A549 (cell line): ENCODE data around the gene OR51E1. TPM values are rescaled to one million over a fixed set of nuclear protein-coding genes. Genes with fewer than 3 reads are reported as not detected.

Experiments
- ATAC-seq, 2 experiments: fragments of 200-7000 bp in 1 of 2; fragments of >200 bp in 1 of 2; cut with Nextera tagmentation in 1 of 2; cut with Tn5 transposase in 1 of 2; 3 replicates each; pipeline versions ENCODE4 v1.8.0 to v1.9.1; 2018 to 2020; ENCODE audit warnings: mild to moderate bottlenecking in 1 of 2, moderate library complexity in 1 of 2
- CTCF ChIA-PET: fragments of 300-600 bp; sonication (Branson Sonifier 250); formaldehyde crosslinking; extraction: SDS; loops from one replicate; lab custom pipeline; 2021; ENCODE audit warnings: antibody characterized with exemption, inconsistent platforms; lab: Yijun Ruan, JAX
- POLR2A ChIA-PET: fragments of 350-600 bp; formaldehyde crosslinking; extraction: SDS; loops from one replicate; lab custom pipeline; 2021; ENCODE audit warnings: antibody characterized with exemption, inconsistent platforms; lab: Yijun Ruan, JAX
- DNase-seq, 2 experiments: peaks; one replicate each; pipeline versions ENCODE4 v3.0.0 to v3.0.0-alpha.2; 2011 to 2016; ENCODE audit warnings: low read depth in 1 of 2, low spot score in 1 of 2
- FAIRE-seq: peaks from 2 replicates; lab custom pipeline; 2011; peaks lifted over from hg19 to GRCh38; lab: Jason Lieb, UNC
- H3K27ac ChIP-seq, 2 experiments: fragments of >200 bp; sonication (Bioruptor Twin); formaldehyde crosslinking; 3 replicates each; pipeline ENCODE4 v1.5.1; 2016 to 2017
- H3K4me1 ChIP-seq: fragments of >200 bp; sonication (Bioruptor Twin); formaldehyde crosslinking; 3 replicates; pipeline ENCODE4 v1.6.1; 2016
- H3K4me2 ChIP-seq: fragments of >200 bp; sonication (Bioruptor Twin); formaldehyde crosslinking; 3 replicates; pipeline ENCODE4 v1.6.1; 2016
- H3K4me3 ChIP-seq: fragments of >200 bp; sonication (Bioruptor Twin); formaldehyde crosslinking; 3 replicates; pipeline ENCODE4 v1.5.1; 2016
- H3K9me3 ChIP-seq: fragments of >200 bp; sonication (Bioruptor Twin); formaldehyde crosslinking; 3 replicates; pipeline ENCODE4 v1.6.1; 2016
- CBX2 ChIP-seq: fragments of 200-600 bp; sonication (generic); IDR thresholded peaks from 2 replicates; pipeline ENCODE4 v1.6.1; 2016; ENCODE audit warnings: low read depth, mild to moderate bottlenecking, borderline replicate concordance
- CBX8 ChIP-seq: fragments of 200-600 bp; sonication (generic); IDR thresholded peaks from 2 replicates; pipeline ENCODE4 v1.6.1; 2016
- CEBPB ChIP-seq, 2 experiments: fragments of >200 bp in 1 of 2; sonication (Bioruptor Twin) in 1 of 2; formaldehyde crosslinking in 1 of 2; IDR thresholded peaks; 2 replicates each; pipeline ENCODE4 v1.6.1; 2012 to 2016
- CHD2 ChIP-seq: fragments of 150-350 bp; IDR thresholded peaks from 2 replicates; pipeline ENCODE4 v1.6.1; 2014; ENCODE audit warnings: low read length; ENCODE audit not compliant: partially characterized antibody
- CHD4 ChIP-seq: fragments of 200-600 bp; sonication (generic); IDR thresholded peaks from 2 replicates; pipeline ENCODE4 v1.6.1; 2016; ENCODE audit warnings: antibody characterized with exemption, mild to moderate bottlenecking, borderline replicate concordance
- EHMT2 ChIP-seq: fragments of 200-600 bp; sonication (generic); IDR thresholded peaks from 2 replicates; pipeline ENCODE4 v1.6.1; 2016; ENCODE audit warnings: antibody characterized with exemption, low read depth, mild to moderate bottlenecking, moderate library complexity
- EP300 ChIP-seq, 2 experiments: fragments of >200 bp; sonication (Bioruptor Twin); formaldehyde crosslinking; IDR thresholded peaks; 2 replicates in 1 of 2; 3 replicates in 1 of 2; pipeline ENCODE4 v1.6.1; 2016 to 2017
- FOSB ChIP-seq: fragments of 250-450 bp; sonication (Bioruptor Pico); IDR thresholded peaks from 2 replicates; pipeline ENCODE4 v1.5.0; 2020; ENCODE audit warnings: mild to moderate bottlenecking, moderate library complexity
- GATA3 ChIP-seq: IDR thresholded peaks from 2 replicates; pipeline ENCODE4 v1.6.1; 2012; ENCODE audit warnings: borderline replicate concordance
- HDAC2 ChIP-seq: fragments of 200-600 bp; sonication (generic); IDR thresholded peaks from 2 replicates; pipeline ENCODE4 v1.6.1; 2016
- HMGXB4 ChIP-seq: fragments of 250-450 bp; sonication (Bioruptor Pico); IDR thresholded peaks from 2 replicates; pipeline ENCODE4 v1.5.0; 2021; ENCODE audit warnings: mild to moderate bottlenecking, moderate library complexity, borderline replicate concordance
- HOXB13 ChIP-seq: fragments of 250-450 bp; sonication (Bioruptor Pico); IDR thresholded peaks from 2 replicates; pipeline ENCODE4 v1.5.0; 2020; ENCODE audit warnings: low read depth, mild to moderate bottlenecking, moderate library complexity
- HOXB5 ChIP-seq: fragments of 250-450 bp; sonication (Bioruptor Pico); IDR thresholded peaks from 2 replicates; pipeline ENCODE4 v1.5.0; 2020; ENCODE audit warnings: mild to moderate bottlenecking, moderate library complexity
- KDM5A ChIP-seq: fragments of 200-600 bp; sonication (generic); IDR thresholded peaks from 2 replicates; pipeline ENCODE4 v1.6.1; 2016; ENCODE audit warnings: antibody characterized with exemption, mild to moderate bottlenecking
- MAFK ChIP-seq: fragments of 450-650 bp; IDR thresholded peaks from 2 replicates; pipeline ENCODE4 v1.6.1; 2014; ENCODE audit not compliant: partially characterized antibody
- NFE2L2 ChIP-seq: fragments of 150-350 bp; conservative IDR thresholded peaks from 2 replicates; pipeline ENCODE4 v1.6.1; 2014; ENCODE audit warnings: low read length
- NPAS2 ChIP-seq: fragments of 250-450 bp; sonication (Bioruptor Pico); IDR thresholded peaks from 2 replicates; pipeline ENCODE4 v1.8.0; 2022; ENCODE audit warnings: mild to moderate bottlenecking, moderate library complexity, borderline replicate concordance
- NR3C1 ChIP-seq: fragments of >200 bp; sonication (Bioruptor Twin); formaldehyde crosslinking; IDR thresholded peaks from 3 replicates; pipeline ENCODE4 v1.6.1; 2017
- PHF8 ChIP-seq: fragments of 200-600 bp; sonication (generic); IDR thresholded peaks from 2 replicates; pipeline ENCODE4 v1.6.1; 2016; ENCODE audit warnings: low read depth, mild to moderate bottlenecking, antibody characterized with exemption, moderate library complexity, borderline replicate concordance
- RNF2 ChIP-seq: fragments of 200-600 bp; sonication (generic); IDR thresholded peaks from 2 replicates; pipeline ENCODE4 v1.6.1; 2016; ENCODE audit warnings: low read depth, mild to moderate bottlenecking, antibody characterized with exemption, moderate library complexity, borderline replicate concordance
- ZC3H11A ChIP-seq: fragments of 450-650 bp; IDR thresholded peaks from 2 replicates; pipeline ENCODE4 v1.6.1; 2014; ENCODE audit warnings: antibody characterized with exemption, mild to moderate bottlenecking
- ZNF302 ChIP-seq: fragments of 250-450 bp; sonication (Bioruptor Pico); IDR thresholded peaks from 2 replicates; pipeline ENCODE4 v1.9.0; 2021; ENCODE audit warnings: inconsistent platforms, mild to moderate bottlenecking, moderate library complexity
- ZSCAN20 ChIP-seq: fragments of 250-450 bp; sonication (Bioruptor Pico); IDR thresholded peaks from 2 replicates; pipeline ENCODE4 v1.8.0; 2022; ENCODE audit warnings: mild to moderate bottlenecking, moderate library complexity
- WGBS: methylation state at CpG from one replicate; pipeline ENCODE4 v1.1.6; 2017; ENCODE audit errors: missing lambda C conversion rate; 5-methylcytosine and 5-hydroxymethylcytosine counted together
- polyA plus RNA-seq, 4 experiments: library from polyadenylated mRNA; depleted of rRNA in 3 of 4; stranded (reverse); fragments of >200 nt; fragmentation: RNase III in 1 of 4; extraction: RNeasy Plus Mini Kit Qiagen cat#74134 plus additional on column Dnase treatment in 1 of 4; gene quantifications; 2 replicates in 3 of 4; 3 replicates in 1 of 4; pipeline ENCODE4 v1.2.3, GENCODE V29; 2011 to 2017
- TF ChIP-seq, protein P1 (sequence below): fragments of 450-650 bp; IDR thresholded peaks from 2 replicates; pipeline ENCODE4 v1.6.1; 2014; ENCODE audit warnings: antibody characterized with exemption
- TF ChIP-seq, protein P2 (sequence below): IDR thresholded peaks from 2 replicates; pipeline ENCODE4 v1.6.1; 2012
- TF ChIP-seq, protein P3 (sequence below): IDR thresholded peaks from 2 replicates; pipeline ENCODE4 v1.6.1; 2012; ENCODE audit warnings: low read depth, borderline replicate concordance

OR51E1 gene
- polyA plus RNA-seq, 2 of the 4 experiments (the other 2 are of a cell fraction): not detected

- Histone ChIP-seq H3K27ac (no peak overlapping the region), H3K4me2 (no peak overlapping the region), H3K4me3 (no peak overlapping the region), H3K9me3 (no peaks in the 10 kb centered on the region), H3K4me1 (no peaks in the 10 kb centered on the region)
- FAIRE-seq (no peak), ATAC-seq (no peak), DNase-seq (no peak)
- TF ChIP-seq NR3C1: no peak
- TF ChIP-seq HOXB5: no peak
- TF ChIP-seq, protein P1, sequence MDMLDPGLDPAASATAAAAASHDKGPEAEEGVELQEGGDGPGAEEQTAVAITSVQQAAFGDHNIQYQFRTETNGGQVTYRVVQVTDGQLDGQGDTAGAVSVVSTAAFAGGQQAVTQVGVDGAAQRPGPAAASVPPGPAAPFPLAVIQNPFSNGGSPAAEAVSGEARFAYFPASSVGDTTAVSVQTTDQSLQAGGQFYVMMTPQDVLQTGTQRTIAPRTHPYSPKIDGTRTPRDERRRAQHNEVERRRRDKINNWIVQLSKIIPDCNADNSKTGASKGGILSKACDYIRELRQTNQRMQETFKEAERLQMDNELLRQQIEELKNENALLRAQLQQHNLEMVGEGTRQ: no peak
- TF ChIP-seq HDAC2: no peak
- TF ChIP-seq CEBPB (IDR thresholded peaks at IDR 0.05): no peak
- no peak for TF ChIP-seq MAFK
- TF ChIP-seq HOXB13: no peak
- TF ChIP-seq FOSB (CRISPR knock-in tag): no peak
- no peak for TF ChIP-seq KDM5A
- WGBS: 29% methylated on average over 7 of the region's 7 CpGs
- ChIA-PET POLR2A (no interaction called here), CTCF (interaction anchor here (0.7 kb wide), 1 partner anchor 337 kb away, joined by 5 read pairs; no protein-coding TSS in a partner anchor)
Observed at GRCh38 chr11:4642043-4642442, 1.7 kb upstream of the OR51E1 start.

GRCh38 chr11:4643076-4643475 lies 706 bp upstream of the OR51E1 start:
- POLR2A ChIA-PET: no interaction called here
- Histone ChIP-seq H3K4me1 (no peaks in the 10 kb centered on the region), H3K4me3 (no peak overlapping the region), H3K9me3 (no peaks in the 10 kb centered on the region), H3K27ac (no peak overlapping the region), H3K4me2 (no peak overlapping the region)
- TF ChIP-seq ZSCAN20 (CRISPR knock-in tag): no peak
- TF ChIP-seq CBX8: no peak
- CTCF ChIA-PET: interaction anchor here (1.2 kb wide), 1 partner anchor 40 kb away, joined by 3 read pairs; no protein-coding TSS in a partner anchor
- FAIRE-seq (no peak), ATAC-seq (no peak), DNase-seq (no peak)
- WGBS: 6% methylated on average over 5 of the region's 5 CpGs

DNA sequence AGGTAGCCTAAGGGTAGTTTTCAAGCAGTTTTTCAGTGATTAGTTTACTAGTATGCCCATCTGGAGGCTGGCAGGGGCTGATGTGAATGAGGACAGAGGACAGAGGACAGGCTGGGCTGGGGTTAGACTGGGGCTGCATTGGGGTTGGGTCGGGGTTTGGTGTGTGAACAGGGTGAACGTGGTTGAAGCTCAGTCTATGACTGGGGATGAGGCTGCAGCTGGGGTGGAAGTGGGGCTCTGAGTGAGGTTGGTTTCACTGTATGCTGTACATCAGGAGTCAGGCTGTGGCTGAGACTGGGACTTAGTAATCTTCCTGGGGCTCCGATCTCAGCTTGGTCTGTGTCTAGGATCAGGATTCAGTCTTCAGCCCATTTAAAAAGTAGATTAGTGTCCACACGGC lies 451 bp downstream of the OR51E1 start:
- POLR2A ChIA-PET: no interaction called here
- TF ChIP-seq ZSCAN20 (CRISPR knock-in tag): no peak
- TF ChIP-seq CHD4: no peak
- TF ChIP-seq ZC3H11A: no peak
- TF ChIP-seq GATA3: no peak
- TF ChIP-seq CBX2: no peak
- TF ChIP-seq, protein P2, sequence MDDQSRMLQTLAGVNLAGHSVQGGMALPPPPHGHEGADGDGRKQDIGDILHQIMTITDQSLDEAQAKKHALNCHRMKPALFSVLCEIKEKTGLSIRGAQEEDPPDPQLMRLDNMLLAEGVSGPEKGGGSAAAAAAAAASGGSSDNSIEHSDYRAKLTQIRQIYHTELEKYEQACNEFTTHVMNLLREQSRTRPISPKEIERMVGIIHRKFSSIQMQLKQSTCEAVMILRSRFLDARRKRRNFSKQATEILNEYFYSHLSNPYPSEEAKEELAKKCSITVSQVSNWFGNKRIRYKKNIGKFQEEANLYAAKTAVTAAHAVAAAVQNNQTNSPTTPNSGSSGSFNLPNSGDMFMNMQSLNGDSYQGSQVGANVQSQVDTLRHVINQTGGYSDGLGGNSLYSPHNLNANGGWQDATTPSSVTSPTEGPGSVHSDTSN: no peak
- TF ChIP-seq CHD2: no peak
- TF ChIP-seq NR3C1: no peak
- no peak for TF ChIP-seq HOXB13
- no peak for TF ChIP-seq EP300 (IDR thresholded peaks at IDR 0.05)
- TF ChIP-seq, all 56 proteins: peak for 0
- Histone ChIP-seq H3K27ac (no peak overlapping the region), H3K4me2 (no peak overlapping the region), H3K4me1 (no peaks in the 10 kb centered on the region), H3K9me3 (no peaks in the 10 kb centered on the region), H3K4me3 (no peak overlapping the region)
- DNase-seq (no peak), ATAC-seq (no peak; a peak in 1 of 6 replicates), FAIRE-seq (no peak)
- CTCF ChIA-PET: interaction anchor here (0.8 to 2.4 kb wide), 2 partner anchors 8 to 11 kb away, joined by 3 to 10 read pairs; partner anchors contain the start of gene OR51D1
- 28% methylated on average over 4 of the region's 4 CpGs for WGBS

DNA sequence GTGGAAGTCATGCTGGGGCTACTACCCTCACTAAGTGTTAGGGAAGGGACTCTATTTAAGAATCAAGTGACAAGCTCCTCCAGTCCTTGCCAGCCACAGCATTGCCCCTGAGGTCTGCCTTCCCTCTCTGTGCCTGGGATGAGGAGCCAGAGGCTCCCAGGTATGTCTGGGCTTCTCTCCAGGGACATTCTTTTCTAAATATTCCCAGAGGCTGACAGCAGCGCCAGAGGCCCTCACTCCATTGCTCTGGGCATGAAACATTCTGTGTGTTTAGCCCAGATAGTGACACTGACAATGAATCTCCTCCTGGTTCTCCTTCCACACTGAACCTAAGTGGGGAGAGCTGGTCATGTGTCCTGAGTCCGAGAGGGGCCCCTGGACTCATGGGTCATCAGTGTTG lies 2.2 kb downstream of the OR51E1 start:
- H3K4me2 ChIP-seq: no peak overlapping the region
- no peak overlapping the region for H3K27ac ChIP-seq
- CTCF ChIA-PET: interaction anchor here (1.4 to 2.4 kb wide), 2 partner anchors 9 to 38 kb away, joined by 3 to 10 read pairs; partner anchors contain the start of genes OR51D1 and TRIM68
- H3K9me3 ChIP-seq: no peaks in the 10 kb centered on the region
- WGBS: 0% methylated on average over 2 of the region's 2 CpGs
- no peak overlapping the region for H3K4me3 ChIP-seq
- DNase-seq (no peak), FAIRE-seq (no peak), ATAC-seq (no peak)
- POLR2A ChIA-PET: no interaction called here
- no peaks in the 10 kb centered on the region for H3K4me1 ChIP-seq
- TF ChIP-seq, protein P3, sequence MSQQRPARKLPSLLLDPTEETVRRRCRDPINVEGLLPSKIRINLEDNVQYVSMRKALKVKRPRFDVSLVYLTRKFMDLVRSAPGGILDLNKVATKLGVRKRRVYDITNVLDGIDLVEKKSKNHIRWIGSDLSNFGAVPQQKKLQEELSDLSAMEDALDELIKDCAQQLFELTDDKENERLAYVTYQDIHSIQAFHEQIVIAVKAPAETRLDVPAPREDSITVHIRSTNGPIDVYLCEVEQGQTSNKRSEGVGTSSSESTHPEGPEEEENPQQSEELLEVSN: no peak
- no peak for TF ChIP-seq EHMT2
- TF ChIP-seq, protein P1: no peak
- TF ChIP-seq ZNF302: no peak
- no peak for TF ChIP-seq HMGXB4 (CRISPR knock-in tag)
- TF ChIP-seq NPAS2 (CRISPR knock-in tag): no peak
- no peak for TF ChIP-seq NR3C1
- no peak for TF ChIP-seq RNF2
- no peak for TF ChIP-seq ZC3H11A
- no peak for TF ChIP-seq PHF8
- TF ChIP-seq HOXB13: no peak
- no peak for TF ChIP-seq NFE2L2
